HG02642 (cell line): ENCODE measurements around the gene MAD1L1.

Experiments
- ATAC-seq: cut with Tn5 transposase; IDR thresholded peaks from one replicate; pipeline ENCODE4 v1.9.1; 2021; ENCODE audit warnings: mild to moderate bottlenecking; ENCODE audit not compliant: unreplicated experiment, poor library complexity

MAD1L1 gene

DNA sequence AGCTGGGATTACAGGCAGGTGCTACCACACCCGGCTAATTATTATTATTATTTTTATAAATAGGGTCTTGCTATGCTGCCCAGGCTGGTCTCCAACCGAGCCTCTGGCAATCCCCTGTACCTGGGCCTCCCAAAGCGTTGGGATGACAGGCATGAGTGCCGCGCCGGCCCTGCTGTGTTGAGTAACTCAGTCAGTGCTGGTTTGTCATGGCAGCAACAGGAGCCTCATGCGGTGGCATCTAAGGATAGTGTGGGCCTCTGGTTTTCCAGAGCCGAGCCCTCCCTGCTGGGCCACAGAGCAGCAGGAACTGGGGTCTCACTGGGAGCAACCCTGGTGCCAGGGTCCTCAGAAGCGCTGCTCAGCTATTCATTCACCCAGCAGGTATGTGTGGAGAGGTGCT, 318.0 kb downstream of the MAD1L1 start:
- no peak for ATAC-seq

DNA sequence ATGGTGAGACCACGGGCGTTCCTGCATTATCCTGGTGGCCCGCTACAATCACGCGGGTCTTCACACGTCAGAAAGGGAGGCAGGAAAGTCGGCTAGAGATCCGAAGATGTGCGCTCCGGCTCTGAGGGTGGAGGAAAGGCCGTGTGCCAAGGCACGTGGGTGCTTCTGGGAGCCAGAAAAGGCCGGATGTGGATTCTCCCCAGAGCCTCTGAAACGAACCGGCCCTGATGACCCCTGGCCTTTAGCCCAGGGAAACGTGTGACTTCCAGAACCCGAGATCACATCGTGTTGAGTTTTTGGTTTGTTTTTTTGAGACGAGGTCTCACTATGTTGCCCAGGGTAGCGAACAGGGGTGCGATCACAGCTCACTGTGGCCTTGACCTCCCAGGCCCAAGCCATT, 318.4 kb downstream of the MAD1L1 start:
- no peak for ATAC-seq

DNA sequence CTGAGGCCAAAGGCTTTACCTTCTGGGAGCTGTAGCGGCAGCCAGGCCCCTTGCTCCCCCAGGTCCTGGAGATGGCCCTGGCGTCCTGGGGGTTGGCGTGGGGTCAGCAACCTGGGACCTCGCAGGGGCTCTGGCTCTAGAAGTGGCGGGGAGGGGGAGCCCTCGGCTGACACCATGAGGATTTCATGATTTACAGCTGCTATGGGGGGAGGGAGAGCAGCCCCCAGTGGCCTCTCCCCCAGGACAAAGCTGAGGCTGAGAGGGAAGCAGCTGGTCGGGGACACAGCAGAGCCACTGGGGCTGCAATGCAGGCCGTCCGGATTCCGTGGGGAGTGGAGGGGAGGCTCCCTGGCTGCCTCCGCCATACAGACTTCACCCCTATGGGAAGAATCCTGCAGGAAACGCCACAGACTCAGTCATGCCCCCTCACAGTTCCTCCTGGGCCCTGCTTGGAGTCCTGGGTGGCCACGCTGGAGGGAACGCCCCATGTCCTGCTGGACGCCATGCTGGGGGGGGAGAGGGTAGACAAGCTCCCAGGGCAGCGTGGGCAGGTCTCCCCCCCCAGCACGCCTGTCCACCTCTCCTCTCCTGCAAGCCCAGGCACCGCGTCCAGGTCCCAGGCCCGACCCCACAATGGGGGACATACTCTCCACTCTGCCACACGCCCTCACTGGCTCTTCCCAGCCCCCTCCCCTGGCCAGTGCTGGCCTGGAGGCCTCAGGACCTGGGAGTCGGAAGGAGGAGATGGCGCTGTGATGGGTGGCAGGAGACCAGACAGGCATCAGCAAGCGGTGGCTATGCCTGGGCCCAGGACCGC, 319.1 kb downstream of the MAD1L1 start:
- no peak for ATAC-seq

DNA sequence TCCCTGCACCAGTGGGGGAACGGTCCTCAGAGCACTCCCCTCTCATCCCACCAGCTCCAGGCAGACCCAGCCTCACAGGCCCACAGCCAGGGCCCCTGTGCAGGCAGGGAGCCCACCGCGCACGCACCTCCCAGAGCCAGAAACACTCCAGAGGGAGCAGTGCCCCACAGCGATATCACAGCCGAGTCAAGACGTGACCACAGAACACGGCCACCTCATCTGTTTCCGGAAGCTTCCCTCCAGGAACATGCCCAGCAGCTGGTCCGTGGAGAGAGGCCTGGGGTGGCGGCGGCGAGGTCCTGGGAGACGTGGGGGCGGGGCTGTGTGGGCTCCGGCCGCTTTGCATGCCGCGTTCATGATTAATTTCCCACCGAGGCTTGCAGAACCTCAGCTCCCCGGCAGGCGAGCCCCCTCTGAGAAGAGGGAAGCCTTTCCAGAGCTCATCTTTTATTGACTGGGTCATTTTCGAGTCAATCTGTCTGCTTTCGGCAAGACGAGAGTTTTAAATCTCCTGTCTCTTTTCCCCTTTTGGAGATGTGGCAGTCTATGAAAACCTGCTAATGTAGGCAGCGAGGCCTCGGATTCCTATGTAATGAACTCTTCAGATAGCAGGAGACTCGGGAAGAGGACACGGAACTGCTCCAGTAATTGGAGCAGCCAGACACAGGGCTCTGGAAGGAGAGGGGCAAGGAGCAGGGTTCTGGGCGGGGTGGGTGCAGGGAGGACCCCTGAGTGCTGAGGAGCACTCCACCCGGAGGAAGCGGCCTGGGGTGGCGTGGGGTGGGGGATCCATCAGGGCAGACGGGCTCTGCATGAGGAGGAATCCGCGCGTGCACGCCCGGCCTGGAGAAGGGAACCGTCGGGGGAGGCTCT, 319.9 kb downstream of the MAD1L1 start:
- ATAC-seq: no peak

DNA sequence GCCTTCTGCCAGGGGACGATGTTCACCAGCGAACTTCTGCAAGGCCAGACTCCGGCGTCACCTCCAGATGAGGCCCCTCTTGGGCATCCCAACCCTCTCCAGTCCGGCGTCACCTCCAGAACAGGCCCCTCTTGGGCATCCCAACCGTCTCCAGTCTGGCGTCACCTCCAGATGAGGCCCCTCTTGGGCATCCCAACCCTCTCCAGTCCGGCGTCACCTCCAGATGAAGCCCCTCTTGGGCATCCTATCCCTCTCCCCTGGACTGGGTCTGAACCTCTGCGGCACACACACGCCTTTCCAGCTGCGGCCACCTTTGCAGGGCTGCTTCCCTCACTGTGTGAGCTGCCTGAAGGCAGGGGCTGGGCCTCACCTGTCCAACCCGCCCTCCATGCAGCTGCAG, 321.2 kb downstream of the MAD1L1 start:
- no peak for ATAC-seq

DNA sequence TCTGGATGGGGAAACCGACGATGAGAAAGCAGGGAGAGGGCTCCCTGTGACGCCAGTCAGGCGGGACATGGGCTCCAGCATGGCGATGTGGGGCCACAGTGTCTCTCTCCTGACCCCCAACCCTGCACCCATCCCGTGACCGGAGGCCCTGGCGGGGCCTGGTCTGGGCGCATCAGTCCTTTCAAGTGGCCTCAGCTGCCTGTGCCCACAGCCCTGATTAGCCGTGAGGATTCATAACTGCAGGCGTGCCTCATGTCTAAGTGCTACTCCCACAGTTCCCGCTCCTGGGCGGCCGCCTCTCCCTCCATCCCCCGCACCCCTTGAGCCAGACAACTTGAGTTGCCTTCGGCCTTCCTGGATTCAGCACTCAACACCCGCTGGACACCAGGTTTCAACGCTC, 321.9 kb downstream of the MAD1L1 start:
- ATAC-seq: no peak

DNA sequence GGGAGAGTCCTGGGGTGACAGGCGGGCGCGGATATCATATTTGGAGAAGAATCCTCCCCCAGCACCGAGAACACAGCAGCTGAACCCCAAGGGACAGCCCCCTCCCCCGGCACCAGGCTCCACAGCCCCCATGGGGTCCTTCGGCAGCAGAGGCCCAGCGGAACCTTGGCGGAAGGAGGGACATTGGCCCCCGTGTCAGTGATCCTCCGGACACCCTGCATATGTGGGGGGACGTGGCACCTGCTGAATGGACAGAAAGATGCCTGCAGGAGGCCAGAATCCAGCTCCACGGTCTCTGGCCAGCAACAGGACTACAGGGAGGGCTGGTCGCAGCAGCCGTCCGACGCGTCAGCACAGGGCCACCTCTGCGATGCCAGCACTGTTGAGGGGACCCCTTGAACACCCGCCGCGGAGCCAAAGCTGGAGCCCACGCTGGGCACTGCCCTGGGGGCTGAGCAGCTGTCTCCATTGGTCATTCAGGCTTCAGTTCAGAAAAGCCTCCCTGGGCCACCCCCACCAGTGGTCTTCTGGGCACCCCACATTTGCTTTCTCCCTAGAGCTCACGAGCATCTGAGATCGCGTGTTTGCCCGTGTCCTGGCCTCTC, 322.6 kb downstream of the MAD1L1 start:
- no peak for ATAC-seq

DNA sequence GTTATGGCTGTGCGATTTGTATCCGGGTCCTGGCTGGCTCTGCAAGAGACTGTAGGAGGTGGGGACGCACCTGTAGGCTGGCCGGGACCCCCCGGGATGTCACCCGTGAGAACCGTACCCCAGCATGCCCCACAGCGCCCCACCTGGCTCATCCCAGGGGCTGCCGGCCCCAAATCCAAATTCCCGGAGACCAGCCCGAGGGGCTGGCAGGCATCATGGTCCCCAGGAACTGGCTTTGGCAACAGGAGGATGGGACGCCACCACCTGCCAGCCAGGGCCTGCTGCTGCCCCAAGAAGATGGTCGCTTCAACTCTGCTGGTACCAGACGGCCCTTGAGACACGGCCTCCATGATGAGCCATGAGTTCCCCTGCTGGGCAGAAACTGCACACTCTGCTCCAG, 323.3 kb downstream of the MAD1L1 start:
- ATAC-seq: no peak

DNA sequence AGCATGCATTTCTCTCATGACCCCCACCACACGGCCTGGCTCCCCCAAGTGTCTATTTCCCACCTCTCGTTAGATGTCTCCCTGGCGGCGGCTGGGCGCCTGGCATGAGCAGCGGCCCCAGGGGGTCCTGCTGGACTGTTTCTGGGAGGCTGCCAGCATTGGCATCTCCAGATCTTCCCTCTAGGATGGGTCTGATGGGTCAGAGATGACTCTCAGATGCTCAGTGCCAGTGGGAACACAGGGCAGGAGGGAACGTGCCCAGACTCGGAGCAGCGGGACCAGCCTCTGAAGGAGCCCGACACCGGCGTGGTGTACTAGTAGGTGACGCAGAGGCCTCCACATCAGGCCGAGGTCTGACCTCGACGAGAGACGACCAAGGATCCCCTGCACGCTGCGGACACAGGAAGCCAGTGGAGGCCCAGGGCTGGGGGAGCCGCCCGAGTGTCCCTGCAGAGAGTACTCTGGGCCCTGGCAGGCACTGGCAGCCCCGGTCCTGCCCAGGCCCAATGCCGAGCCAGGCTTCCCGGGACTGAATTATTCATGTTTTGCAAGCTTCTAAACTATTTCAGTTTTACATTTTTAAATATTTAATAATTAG, 323.8 kb downstream of the MAD1L1 start:
- no peak for ATAC-seq

DNA sequence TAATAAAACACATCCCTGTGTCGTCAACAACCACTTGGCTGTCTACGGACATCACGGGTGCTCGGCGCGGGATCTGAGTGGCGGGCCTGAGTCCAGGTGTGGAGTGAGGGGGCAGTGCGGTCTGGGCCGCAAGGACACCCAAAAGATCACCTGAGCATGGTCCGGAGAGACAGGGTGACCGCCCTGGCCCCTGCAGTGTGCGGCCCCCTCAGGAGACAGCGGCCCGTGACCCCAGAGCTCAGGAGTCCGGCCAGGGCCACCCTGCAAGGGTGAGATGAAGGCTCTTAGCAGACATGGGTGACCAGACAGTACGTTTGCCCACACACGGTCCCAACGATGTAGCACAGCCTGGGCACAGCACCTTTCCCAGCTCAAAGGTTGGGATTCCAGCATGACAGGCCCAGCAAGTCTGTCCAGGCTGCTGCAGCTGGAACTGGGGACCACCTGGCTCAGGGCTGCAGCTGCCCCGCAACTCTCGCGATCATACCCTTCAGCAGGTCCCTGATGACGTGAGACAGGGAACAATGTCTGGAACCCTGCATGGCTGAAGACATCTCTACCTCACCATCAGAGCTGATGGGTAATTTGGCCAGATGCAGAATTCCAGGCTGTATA, 324.9 kb downstream of the MAD1L1 start:
- ATAC-seq: no peak

DNA sequence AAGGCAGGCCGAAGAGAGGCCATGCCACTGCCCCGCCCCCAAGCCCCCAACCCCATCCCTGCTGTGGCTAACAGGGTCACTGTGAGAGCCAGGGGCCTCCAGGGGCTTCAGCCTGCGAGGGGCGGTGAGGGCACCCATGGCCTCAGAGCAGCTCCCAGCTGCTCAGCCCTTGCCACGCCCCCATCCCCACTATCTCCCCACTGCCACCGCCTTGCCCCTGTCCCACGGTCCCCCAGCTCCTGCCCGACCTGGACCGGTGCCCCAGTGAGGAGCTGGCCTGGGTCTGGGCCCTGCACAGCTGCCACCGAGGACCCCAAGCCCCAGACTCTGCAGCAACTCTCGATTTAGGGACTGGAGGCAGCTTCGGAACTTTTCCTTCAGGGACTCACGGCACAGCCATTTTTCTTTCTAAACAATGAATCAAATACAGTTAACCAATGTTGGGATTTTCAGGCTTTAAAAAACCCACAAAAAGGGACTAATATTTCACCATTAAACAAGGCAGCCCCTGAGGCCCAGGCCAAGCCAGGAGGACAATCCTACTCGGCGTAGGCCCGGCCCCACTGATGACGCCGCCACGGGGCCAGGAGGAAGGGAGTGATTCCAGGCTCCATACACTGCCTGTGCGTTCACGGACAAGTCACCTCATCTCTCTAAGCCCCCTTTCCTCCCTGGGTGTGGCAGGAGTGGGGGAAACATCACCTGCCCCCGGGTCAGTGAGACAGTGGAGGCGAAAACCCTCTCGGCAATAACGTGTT, 325.6 kb downstream of the MAD1L1 start:
- no peak for ATAC-seq

DNA sequence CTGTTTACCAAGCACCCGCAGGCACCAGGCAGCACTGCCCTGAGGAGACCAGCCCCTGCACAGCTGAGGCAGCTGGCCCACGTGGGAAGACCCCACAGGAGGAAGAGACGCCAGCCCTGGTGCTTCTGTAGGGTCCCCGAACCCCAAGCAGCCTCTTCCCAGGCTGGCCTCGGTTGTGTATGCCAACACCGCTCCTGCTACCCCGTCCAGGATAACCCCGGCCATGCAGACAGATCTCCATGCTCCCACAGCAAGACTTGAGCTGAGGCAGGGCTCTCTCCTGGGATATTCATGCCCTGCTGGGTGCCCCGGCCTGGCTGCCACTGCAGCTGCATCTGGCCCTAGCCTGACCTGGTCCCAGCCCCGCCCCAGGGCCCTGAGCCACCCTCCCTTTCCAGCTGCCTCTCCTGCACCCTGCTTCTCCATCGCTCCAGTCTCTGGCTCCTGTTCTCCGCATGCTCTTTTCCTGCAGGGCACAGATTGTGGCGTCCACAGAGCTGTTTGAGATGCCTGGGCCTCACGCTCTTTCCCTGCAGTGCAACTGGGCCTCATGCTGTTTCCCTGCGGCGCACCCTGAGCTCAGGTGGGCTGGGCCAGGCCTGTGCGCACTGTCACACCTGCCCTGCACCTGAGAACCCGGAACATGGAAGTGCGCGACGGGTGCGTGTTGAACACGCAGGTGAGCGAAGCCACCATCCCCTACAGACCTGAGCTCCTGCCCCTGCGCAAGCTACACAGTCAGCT, 326.5 kb downstream of the MAD1L1 start:
- ATAC-seq: no peak

DNA sequence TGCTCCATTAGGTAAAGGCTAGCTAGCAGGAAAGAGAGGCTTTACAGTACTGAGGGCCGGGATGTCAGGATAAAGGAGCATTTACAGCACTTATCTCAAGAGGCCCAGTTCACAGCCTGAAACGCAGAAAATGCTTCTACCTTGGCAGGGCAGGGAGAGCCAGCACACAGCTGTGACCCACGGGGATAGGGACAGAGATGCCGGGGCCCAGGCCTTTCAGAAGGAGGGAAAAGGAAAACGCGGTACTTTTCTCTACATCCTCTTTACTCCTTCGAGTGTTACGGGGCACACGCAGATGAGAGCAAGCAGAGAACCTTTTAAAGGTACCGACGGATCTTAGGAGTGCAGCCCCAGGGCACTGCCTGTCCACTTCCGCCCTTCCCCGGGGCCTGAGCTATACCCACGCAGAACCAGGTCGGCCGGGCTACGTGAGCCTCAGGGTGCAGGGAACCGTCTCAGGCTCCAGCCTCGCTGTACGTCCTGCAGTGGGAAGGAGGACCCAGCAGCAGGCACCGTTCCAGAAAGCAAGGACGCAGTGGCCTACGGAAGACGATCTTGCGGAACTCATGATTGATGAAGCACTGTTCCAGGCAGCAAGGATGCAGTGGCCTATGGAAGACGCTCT, 330.4 kb downstream of the MAD1L1 start:
- ATAC-seq: no peak

DNA sequence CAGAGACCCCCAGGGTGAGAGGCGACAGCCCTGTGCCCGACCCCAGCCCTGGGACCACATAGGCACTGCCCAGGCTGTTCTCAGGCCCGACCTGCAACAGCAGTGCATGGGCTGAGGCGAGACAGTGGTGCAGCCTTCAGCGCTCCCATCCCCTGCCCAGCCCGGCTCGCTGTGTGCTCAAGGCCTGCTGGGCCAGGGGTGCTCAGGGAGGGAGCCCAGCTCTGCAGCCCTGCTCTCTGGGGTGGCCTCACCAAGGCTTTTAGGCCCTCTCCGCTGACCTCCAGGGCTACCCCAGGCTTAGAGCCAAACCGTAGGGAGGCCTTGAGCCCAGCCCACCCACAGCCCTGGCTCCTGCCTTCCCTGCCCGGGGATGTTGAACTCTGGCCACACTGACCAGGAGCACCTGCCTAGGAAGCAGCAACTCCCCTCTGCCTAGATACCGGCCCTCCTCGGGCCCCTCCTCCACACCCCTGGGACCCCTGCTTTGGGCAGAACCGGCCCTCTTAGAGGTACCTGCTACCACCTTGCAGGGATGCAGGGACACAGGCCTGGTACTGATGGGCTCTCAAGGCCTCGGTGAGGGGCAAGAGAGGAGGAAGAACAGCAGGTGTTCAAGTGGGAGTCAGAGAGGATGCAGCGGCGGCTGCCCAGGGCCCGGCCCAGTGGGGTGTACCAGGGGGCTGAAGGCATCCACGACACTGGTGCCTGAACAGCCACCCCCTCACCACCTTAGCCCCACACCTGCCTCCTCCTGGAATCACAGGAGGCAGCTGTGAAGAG, 331.1 kb downstream of the MAD1L1 start:
- ATAC-seq: no peak

DNA sequence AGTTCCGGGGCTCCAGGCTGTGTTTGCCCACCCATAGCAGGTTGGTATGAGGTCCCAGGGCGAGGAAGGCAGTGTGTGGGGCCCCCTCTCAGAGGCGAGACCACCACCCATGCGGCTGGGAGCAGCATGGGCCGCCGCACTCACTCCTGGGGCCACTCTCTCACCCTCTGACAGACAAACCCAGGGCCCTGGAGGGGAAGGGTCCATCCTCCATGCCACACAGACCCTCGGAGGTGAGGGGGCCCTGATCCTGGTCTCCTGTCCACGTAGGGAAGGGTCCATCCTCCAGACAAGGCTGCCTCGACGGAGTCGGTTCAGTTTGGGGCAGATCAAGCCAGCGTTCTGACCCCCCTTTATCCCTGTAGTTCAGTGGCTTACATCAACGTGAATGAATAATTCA, 331.9 kb downstream of the MAD1L1 start:
- no peak for ATAC-seq

DNA sequence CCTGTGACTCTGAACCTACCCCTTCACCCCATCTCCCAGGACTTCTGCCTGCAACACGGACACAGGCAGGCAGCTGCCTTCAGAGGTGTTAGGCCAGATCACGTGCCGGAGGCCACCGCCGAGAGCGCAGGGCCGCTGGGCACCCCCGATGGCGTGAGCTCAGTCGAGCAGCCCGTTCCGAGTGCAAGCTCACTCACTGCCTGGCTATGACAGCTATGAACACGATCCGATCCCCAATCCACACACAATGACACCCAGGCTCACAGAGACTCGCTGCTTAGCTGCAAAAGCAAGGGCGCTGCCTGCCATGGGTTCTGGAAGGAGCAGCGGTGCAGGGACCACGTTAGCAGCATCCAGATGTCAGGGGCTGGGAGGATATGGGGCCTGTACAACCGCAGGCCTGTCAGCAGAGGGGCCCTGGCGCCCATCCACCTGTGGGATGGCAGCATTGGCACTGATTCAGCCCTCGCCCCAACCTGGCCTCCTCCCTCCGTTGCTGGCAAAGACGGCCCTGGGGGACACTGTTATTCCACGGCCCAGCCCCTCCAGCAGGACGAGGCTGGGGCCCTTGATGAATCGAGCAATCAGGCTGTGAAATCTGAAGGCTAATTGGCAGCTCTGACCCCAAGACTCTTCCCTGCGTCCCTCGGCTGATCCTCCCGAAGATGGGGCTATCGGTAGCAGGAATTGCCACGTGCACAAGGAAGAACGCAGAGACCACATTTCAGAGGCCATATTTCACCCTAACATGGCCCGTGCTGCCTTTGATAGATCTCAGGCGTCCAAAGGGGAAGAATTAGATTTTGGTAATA, 332.6 kb downstream of the MAD1L1 start:
- ATAC-seq: no peak

DNA sequence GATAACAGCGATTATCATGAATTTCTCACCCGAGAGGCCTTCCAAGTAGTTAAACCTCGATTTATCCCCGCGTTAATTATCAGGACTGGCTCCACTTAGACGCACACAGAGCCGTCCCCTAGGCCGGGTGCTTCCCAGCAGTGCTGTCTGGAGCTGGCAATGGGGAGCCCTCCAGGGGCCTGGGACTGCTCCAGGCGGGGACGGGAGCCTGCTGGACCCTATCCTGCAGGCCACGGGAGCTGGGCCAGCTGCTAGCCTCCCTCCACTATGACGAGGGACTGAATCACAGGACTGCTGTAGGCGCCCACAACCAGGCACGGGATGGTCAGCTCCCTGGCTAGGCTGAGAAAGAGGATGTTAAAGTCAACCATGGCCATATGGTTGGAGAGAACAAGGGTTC, 333.5 kb downstream of the MAD1L1 start:
- ATAC-seq: no peak
